ENCODE results near the gene C1QTNF2.

The C1QTNF2 gene

GRCh38 chr5:160371294-160371693 lies 868 bp upstream of the C1QTNF2 start:
- no peak for DNase-seq (ENCODE audit: low spot score)

GRCh38 chr5:160370713-160371034 lies 248 bp upstream of the C1QTNF2 start:
- DNase-seq (ENCODE audit: low spot score) = no peak

GRCh38 chr5:160367885-160368284 lies 2.5 kb downstream of the C1QTNF2 start:
- no peak for DNase-seq (ENCODE audit: low spot score)

- no peak for DNase-seq (ENCODE audit: low spot score)
These were observed 3.2 kb downstream of the C1QTNF2 start for GRCh38 chr5:160367261-160367660.

GRCh38 chr5:160366230-160366629 lies 4.2 kb downstream of the C1QTNF2 start:
- DNase-seq (ENCODE audit: low spot score) = no peak

GRCh38 chr5:160363660-160364395 lies 6.6 kb downstream of the C1QTNF2 start:
- no peak for DNase-seq (ENCODE audit: low spot score)

- no peak for DNase-seq (ENCODE audit: low spot score)
These were observed 7.2 kb downstream of the C1QTNF2 start for GRCh38 chr5:160363211-160363610.

- no peak for DNase-seq (ENCODE audit: low spot score)
These were observed 8.7 kb downstream of the C1QTNF2 start for GRCh38 chr5:160361624-160362228.

GRCh38 chr5:160360310-160360709 lies 10.1 kb downstream of the C1QTNF2 start:
- DNase-seq (ENCODE audit: low spot score) = no peak

- DNase-seq (ENCODE audit: low spot score) = no peak
These were observed 10.6 kb downstream of the C1QTNF2 start for GRCh38 chr5:160359816-160360215.

GRCh38 chr5:160359242-160359641 lies 11.2 kb downstream of the C1QTNF2 start:
- no peak for DNase-seq (ENCODE audit: low spot score)

GRCh38 chr5:160357861-160358411 lies 12.5 kb downstream of the C1QTNF2 start:
- DNase-seq (ENCODE audit: low spot score) = peak; percentile 43

- DNase-seq (ENCODE audit: low spot score) = no peak
These were observed 13.0 kb downstream of the C1QTNF2 start for GRCh38 chr5:160357394-160357793.

- no peak for DNase-seq (ENCODE audit: low spot score)
These were observed 13.7 kb downstream of the C1QTNF2 start for GRCh38 chr5:160356550-160357347.

GRCh38 chr5:160354666-160355065 lies 15.8 kb downstream of the C1QTNF2 start:
- no peak for DNase-seq (ENCODE audit: low spot score)

- DNase-seq (ENCODE audit: low spot score) = no peak
These were observed 17.0 kb downstream of the C1QTNF2 start for GRCh38 chr5:160353379-160353778.

- no peak for DNase-seq (ENCODE audit: low spot score)
These were observed 18.1 kb downstream of the C1QTNF2 start for GRCh38 chr5:160352308-160352707.

GRCh38 chr5:160349935-160350303 lies 20.5 kb downstream of the C1QTNF2 start:
- DNase-seq (ENCODE audit: low spot score) = no peak

- DNase-seq (ENCODE audit: low spot score) = no peak
These were observed 21.0 kb downstream of the C1QTNF2 start for GRCh38 chr5:160349249-160349934.

- no peak for DNase-seq (ENCODE audit: low spot score)
These were observed 22.3 kb downstream of the C1QTNF2 start for GRCh38 chr5:160348080-160348479.

- DNase-seq (ENCODE audit: low spot score) = no peak
These were observed 23.0 kb downstream of the C1QTNF2 start for GRCh38 chr5:160347448-160347847.

- peak; percentile 45 for DNase-seq (ENCODE audit: low spot score)
These were observed 27.9 kb downstream of the C1QTNF2 start for GRCh38 chr5:160342413-160342941.

All from AG08396 (cell line).